ENCODE results near the gene SNRPD3.

GRCh38 chr22:24576778-24577177, 21.0 kb downstream of the SNRPD3 start:
- no peak for TF ChIP-seq POLR2AphosphoS5 (IDR thresholded peaks at IDR 0.05; ENCODE audit: low read depth, low read length)
- TF ChIP-seq TAF1 (IDR thresholded peaks at IDR 0.05; ENCODE audit: borderline replicate concordance, insufficient read depth, low read length) = no peak
- TF ChIP-seq REST (IDR thresholded peaks at IDR 0.05; ENCODE audit: insufficient read depth in 1 of 2, low read depth in 2 of 2, low read length in 2 of 2) = no peak
